Activated CD4-positive, CD25-positive, alpha-beta regulatory T cell (primary cell): ENCODE data around the gene DSG3.

Experiments
- DNase-seq, 4 experiments: peaks; one replicate each; lab custom pipeline; 2025; lab: John Stamatoyannopoulos, UW

Gene DSG3

GRCh38 chr18:31430072-31430471 lies 17.5 kb upstream of the DSG3 start:
- no peak for DNase-seq

- DNase-seq, result no peak
Observed at GRCh38 chr18:31430554-31430953, 17.0 kb upstream of the DSG3 start.

GRCh38 chr18:31432316-31432715 lies 15.2 kb upstream of the DSG3 start:
- DNase-seq, result no peak

- no peak for DNase-seq
Observed at GRCh38 chr18:31436825-31437224, 10.7 kb upstream of the DSG3 start.

- DNase-seq, result no peak
Observed at GRCh38 chr18:31438402-31438801, 9.1 kb upstream of the DSG3 start.

GRCh38 chr18:31439807-31440325 lies 7.7 kb upstream of the DSG3 start:
- DNase-seq, result no peak

GRCh38 chr18:31440787-31441186 lies 6.8 kb upstream of the DSG3 start:
- DNase-seq, result no peak

GRCh38 chr18:31441493-31441892 lies 6.0 kb upstream of the DSG3 start:
- DNase-seq, result no peak

GRCh38 chr18:31444142-31444541 lies 3.4 kb upstream of the DSG3 start:
- no peak for DNase-seq

GRCh38 chr18:31445908-31446307 lies 1.6 kb upstream of the DSG3 start:
- no peak for DNase-seq

GRCh38 chr18:31446854-31447253 lies 687 bp upstream of the DSG3 start:
- DNase-seq, result no peak

- no peak for DNase-seq
Observed at GRCh38 chr18:31450409-31450808, 2.9 kb downstream of the DSG3 start.

GRCh38 chr18:31451625-31452024 lies 4.1 kb downstream of the DSG3 start:
- no peak for DNase-seq

GRCh38 chr18:31454066-31454708 lies 6.6 kb downstream of the DSG3 start:
- no peak for DNase-seq

GRCh38 chr18:31469629-31470028 lies 22.1 kb downstream of the DSG3 start:
- DNase-seq, result no peak

GRCh38 chr18:31478688-31479087 lies 31.1 kb downstream of the DSG3 start:
- no peak for DNase-seq

GRCh38 chr18:31482051-31482450 lies 34.5 kb downstream of the DSG3 start:
- no peak for DNase-seq

GRCh38 chr18:31483396-31483795 lies 35.9 kb downstream of the DSG3 start:
- no peak for DNase-seq

GRCh38 chr18:31484461-31484860 lies 36.9 kb downstream of the DSG3 start:
- DNase-seq, result no peak

- DNase-seq, result no peak
Observed at GRCh38 chr18:31486165-31486564, 38.6 kb downstream of the DSG3 start.

- DNase-seq, result no peak
Observed at GRCh38 chr18:31487246-31488015, 39.9 kb downstream of the DSG3 start.

- no peak for DNase-seq
Observed at GRCh38 chr18:31489311-31489710, 41.8 kb downstream of the DSG3 start.

GRCh38 chr18:31490387-31490786 lies 42.8 kb downstream of the DSG3 start:
- DNase-seq, result no peak

- no peak for DNase-seq
Observed at GRCh38 chr18:31490833-31491232, 43.3 kb downstream of the DSG3 start.
